HepG2 (cell line): ENCODE data around the gene PCGF2. TPM values are rescaled to one million over a fixed set of nuclear protein-coding genes. Genes with fewer than 3 reads are reported as not detected.

Experiments
- AHDC1 ChIP-seq: sonication (generic); formaldehyde crosslinking; IDR thresholded peaks from 2 replicates; pipeline ENCODE4 v1.5.1; 2020; ENCODE audit warnings: mild to moderate bottlenecking, missing genetic modification reagents, borderline replicate concordance
- CENPBD1 ChIP-seq: sonication (generic); formaldehyde crosslinking; IDR thresholded peaks from 2 replicates; pipeline ENCODE4 v1.8.0; 2022; ENCODE audit warnings: missing genetic modification reagents, low read depth, mild to moderate bottlenecking, borderline replicate concordance
- FOXK2 ChIP-seq: fragments of 450-650 bp; IDR thresholded peaks from 2 replicates; pipeline ENCODE4 v1.6.1; 2016
- KAT7 ChIP-seq: IDR thresholded peaks from 2 replicates; pipeline ENCODE4 v1.6.1; 2018; ENCODE audit warnings: borderline replicate concordance, missing compliant biosample characterization
- POLR2G ChIP-seq: fragments of 200-400 bp; formaldehyde crosslinking; IDR thresholded peaks from 2 replicates; pipeline ENCODE4 v1.6.1; 2018; ENCODE audit warnings: mild to moderate bottlenecking, low read depth, low read length, moderate library complexity
- TBL1XR1 ChIP-seq: fragments of 150-350 bp; IDR thresholded peaks from 2 replicates; pipeline ENCODE4 v1.6.1; 2014; ENCODE audit warnings: borderline replicate concordance, low read length; ENCODE audit not compliant: partially characterized antibody
- TEAD3 ChIP-seq: optimal IDR thresholded peaks from 2 replicates; pipeline ENCODE3; 2016; ENCODE audit warnings: borderline replicate concordance
- ZBTB37 ChIP-seq: sonication (generic); formaldehyde crosslinking; IDR thresholded peaks from 2 replicates; pipeline ENCODE4 v1.4.0; 2020; ENCODE audit warnings: mild to moderate bottlenecking, missing genetic modification reagents
- ZKSCAN8 ChIP-seq: IDR thresholded peaks from 2 replicates; pipeline ENCODE4 v1.6.1; 2016; ENCODE audit warnings: borderline replicate concordance, missing genetic modification reagents, missing compliant biosample characterization
- ZNF142 ChIP-seq: sonication (generic); formaldehyde crosslinking; IDR thresholded peaks from 2 replicates; pipeline ENCODE4 v1.4.0; 2020; ENCODE audit warnings: missing genetic modification reagents
- ZNF639 ChIP-seq: conservative IDR thresholded peaks from 2 replicates; pipeline ENCODE4 v1.6.1; 2018; ENCODE audit warnings: missing genetic modification reagents
- ZNF790 ChIP-seq: sonication (generic); formaldehyde crosslinking; IDR thresholded peaks from 2 replicates; pipeline ENCODE4 v1.8.0; 2022; ENCODE audit warnings: missing genetic modification reagents, mild to moderate bottlenecking, borderline replicate concordance
- ZSCAN25 ChIP-seq: sonication (generic); formaldehyde crosslinking; IDR thresholded peaks from 2 replicates; pipeline ENCODE4 v1.8.0; 2022; ENCODE audit warnings: mild to moderate bottlenecking, missing genetic modification reagents
- polyA plus RNA-seq, 8 experiments: library from polyadenylated mRNA; depleted of rRNA in 3 of 8; stranded (reverse) in 7 of 8; unstranded in 1 of 8; fragments of >200 nt; fragmentation: Illumina TruSeq in 4 of 8; extraction: Trizol in 4 of 8; gene quantifications; 2 replicates each; pipeline versions ENCODE4 v1.2.1 to v1.2.3, GENCODE V29; 2011 to 2016; ENCODE audit warnings: low read depth in 4 of 8, missing spikeins in 1 of 8, mixed read lengths in 1 of 8; ENCODE audit not compliant: insufficient read depth in 1 of 8
- total RNA-seq, 5 experiments: library from RNA; depleted of rRNA; stranded (reverse); fragments of >200 nt; fragmentation: Illumina TruSeq; extraction: Trizol; gene quantifications; 2 replicates each; pipeline ENCODE4 v1.2.3, GENCODE V29; 2016; ENCODE audit warnings: low read depth in 1 of 5

Gene PCGF2
- total and polyA plus RNA-seq, 2 of the 13 experiments (the other 11 are each of a cell fraction or from before 2014, with no cell fraction given) = 11.6 to 29.4 TPM

- no peak for TF ChIP-seq ZBTB37 (CRISPR knock-in tag)
- TF ChIP-seq AHDC1 = peak; percentile 82
- peak; percentile 77; the same call in 1 of the 2 replicates for TF ChIP-seq ZKSCAN8 (CRISPR knock-in tag)
- peak; percentile 84 for TF ChIP-seq TBL1XR1
- no peak for TF ChIP-seq ZNF790 (CRISPR knock-in tag)
- TF ChIP-seq ZNF639 = peak; percentile 70; the same call in 1 of the 2 replicates
- peak; percentile 50 for TF ChIP-seq KAT7 (CRISPR knock-in tag)
- TF ChIP-seq FOXK2 = peak; percentile 29; the same call in 1 of the 2 replicates
- TF ChIP-seq CENPBD1 (CRISPR knock-in tag) = peak; percentile 49; the same call in 1 of the 2 replicates
- peak; percentile 57; the same call in 1 of the 2 replicates for TF ChIP-seq ZSCAN25 (CRISPR knock-in tag)
- peak; percentile 77 for TF ChIP-seq TEAD3
- no peak; the same call in 1 of the 2 replicates for TF ChIP-seq ZNF142 (CRISPR knock-in tag)
- peak; percentile 39 for TF ChIP-seq POLR2G
Measured at GRCh38 chr17:38746004-38746848, 1.9 kb downstream of the PCGF2 start (continued).
